Measurements from ENCODE around the gene DPH5.

The DPH5 gene

GRCh38 chr1:101025283-101025656 lies 314 bp downstream of the DPH5 start:
- no peak for TF ChIP-seq USF1 (IDR thresholded peaks at IDR 0.05)
- no peak for TF ChIP-seq CEBPB (IDR thresholded peaks at IDR 0.05)
- TF ChIP-seq REST (IDR thresholded peaks at IDR 0.05; ENCODE audit: low read depth), result no peak
- TF ChIP-seq FOXM1 (IDR thresholded peaks at IDR 0.05; ENCODE audit: borderline replicate concordance, low read depth), result no peak
- no peak for TF ChIP-seq EP300 (IDR thresholded peaks at IDR 0.05; ENCODE audit: borderline replicate concordance)
- no peak for TF ChIP-seq CREB1 (IDR thresholded peaks at IDR 0.05; ENCODE audit: low read depth)
- no peak for TF ChIP-seq MAX (IDR thresholded peaks at IDR 0.05)

- TF ChIP-seq MAX (IDR thresholded peaks at IDR 0.05) (no peak), EP300 (IDR thresholded peaks at IDR 0.05; ENCODE audit: borderline replicate concordance) (no peak), USF1 (IDR thresholded peaks at IDR 0.05) (no peak), CREB1 (IDR thresholded peaks at IDR 0.05; ENCODE audit: low read depth) (no peak), CEBPB (IDR thresholded peaks at IDR 0.05) (no peak), TAF1 (IDR thresholded peaks at IDR 0.05; ENCODE audit: low read depth) (no peak), REST (IDR thresholded peaks at IDR 0.05; ENCODE audit: low read depth) (no peak), YY1 (IDR thresholded peaks at IDR 0.05; ENCODE audit: low read depth) (no peak), TEAD4 (IDR thresholded peaks at IDR 0.05) (no peak), ZBTB7A (IDR thresholded peaks at IDR 0.05; ENCODE audit: low read depth) (no peak), TCF12 (IDR thresholded peaks at IDR 0.05; ENCODE audit: low read depth) (no peak), RAD21 (IDR thresholded peaks at IDR 0.05; ENCODE audit: low read depth) (no peak), EGR1 (IDR thresholded peaks at IDR 0.05) (no peak), NFIC (IDR thresholded peaks at IDR 0.05) (no peak), FOXM1 (IDR thresholded peaks at IDR 0.05; ENCODE audit: borderline replicate concordance, low read depth) (no peak)
Measured at GRCh38 chr1:101022294-101022693, 3.3 kb downstream of the DPH5 start.

- no peak for TF ChIP-seq MAX (IDR thresholded peaks at IDR 0.05)
- TF ChIP-seq NFIC (IDR thresholded peaks at IDR 0.05), result no peak
- TF ChIP-seq EP300 (IDR thresholded peaks at IDR 0.05; ENCODE audit: borderline replicate concordance), result no peak
- no peak for TF ChIP-seq TAF1 (IDR thresholded peaks at IDR 0.05; ENCODE audit: low read depth)
- TF ChIP-seq TEAD4 (IDR thresholded peaks at IDR 0.05), result no peak
- no peak for TF ChIP-seq REST (IDR thresholded peaks at IDR 0.05; ENCODE audit: low read depth)
- no peak for TF ChIP-seq RAD21 (IDR thresholded peaks at IDR 0.05; ENCODE audit: low read depth)
- no peak for TF ChIP-seq CREB1 (IDR thresholded peaks at IDR 0.05; ENCODE audit: low read depth)
- TF ChIP-seq ZBTB7A (IDR thresholded peaks at IDR 0.05; ENCODE audit: low read depth), result no peak
- no peak for TF ChIP-seq FOXM1 (IDR thresholded peaks at IDR 0.05; ENCODE audit: borderline replicate concordance, low read depth)
- no peak for TF ChIP-seq TCF12 (IDR thresholded peaks at IDR 0.05; ENCODE audit: low read depth)
- TF ChIP-seq YY1 (IDR thresholded peaks at IDR 0.05; ENCODE audit: low read depth), result no peak
- no peak for TF ChIP-seq EGR1 (IDR thresholded peaks at IDR 0.05)
- TF ChIP-seq USF1 (IDR thresholded peaks at IDR 0.05), result no peak
- no peak for TF ChIP-seq CEBPB (IDR thresholded peaks at IDR 0.05)
Measured at GRCh38 chr1:101017448-101017847, 8.1 kb downstream of the DPH5 start.

GRCh38 chr1:101013776-101014175 lies 11.8 kb downstream of the DPH5 start:
- TF ChIP-seq YY1 (IDR thresholded peaks at IDR 0.05; ENCODE audit: low read depth) (no peak), CEBPB (IDR thresholded peaks at IDR 0.05) (no peak), EP300 (IDR thresholded peaks at IDR 0.05; ENCODE audit: borderline replicate concordance) (no peak), USF1 (IDR thresholded peaks at IDR 0.05) (no peak), EGR1 (IDR thresholded peaks at IDR 0.05) (no peak), CREB1 (IDR thresholded peaks at IDR 0.05; ENCODE audit: low read depth) (no peak), REST (IDR thresholded peaks at IDR 0.05; ENCODE audit: low read depth) (no peak)

Measured in Ishikawa (cell line).